Fibroblast of lung (primary cell): ENCODE data around the gene ALKBH2. TPM values are rescaled to one million over a fixed set of nuclear protein-coding genes. Genes with fewer than 3 reads are reported as not detected.
"Not testable (repeated sequence)": the region's sequence is repeated elsewhere in the genome, so short reads cannot be mapped to it uniquely, and the experiment has no call there.

Experiments used
- DNase-seq, 2 donors: peaks; one replicate each; pipeline versions ENCODE4 v3.0.0 to v3.0.0-alpha.2; 2010; ENCODE audit warnings: low read depth in 2 of 2
- H2AFZ ChIP-seq: 2 replicates; pipeline ENCODE4 v1.5.1; 2012; ENCODE audit warnings: low read length, control low read depth, inconsistent platforms
- H3K27ac ChIP-seq: 2 replicates; pipeline ENCODE4 v1.5.1; 2011; ENCODE audit warnings: low read length, control low read depth; ENCODE audit not compliant: insufficient read depth
- H3K27me3 ChIP-seq: 2 replicates; pipeline ENCODE4 v1.5.1; 2011; ENCODE audit warnings: mild to moderate bottlenecking, low read length; ENCODE audit not compliant: control insufficient read depth, insufficient read depth
- H3K36me3 ChIP-seq: 2 replicates; pipeline ENCODE4 v1.5.1; 2011; ENCODE audit warnings: low read length; ENCODE audit not compliant: control insufficient read depth, insufficient read depth
- H3K4me1 ChIP-seq: 2 replicates; pipeline ENCODE4 v1.5.1; 2011; ENCODE audit warnings: low read length; ENCODE audit not compliant: control insufficient read depth, insufficient read depth; ENCODE audit errors: extremely low read depth
- H3K4me2 ChIP-seq: 2 replicates; pipeline ENCODE4 v1.5.1; 2011; ENCODE audit warnings: low read length, control low read depth; ENCODE audit not compliant: insufficient read depth; ENCODE audit errors: extremely low read depth
- H3K4me3 ChIP-seq, 4 experiments: fragments of 200-600 bp in 1 of 4; sonication (generic) in 1 of 4; replicated peaks in 1 of 4; 2 replicates each; pipeline ENCODE4 v1.5.1; 2011 to 2016; ENCODE audit warnings: low read length in 4 of 4, low read depth in 3 of 4, mild to moderate bottlenecking in 3 of 4, control low read depth in 2 of 4, inconsistent platforms in 1 of 4, mixed read lengths in 1 of 4; ENCODE audit not compliant: insufficient read depth in 1 of 4; ENCODE audit errors: control extremely low read depth in 1 of 4
- H3K79me2 ChIP-seq: 2 replicates; pipeline ENCODE4 v1.5.1; 2012; ENCODE audit warnings: mild to moderate bottlenecking, low read length, inconsistent platforms; ENCODE audit not compliant: control insufficient read depth, insufficient read depth
- H3K9ac ChIP-seq: 2 replicates; pipeline ENCODE4 v1.5.1; 2011; ENCODE audit warnings: mild to moderate bottlenecking, low read length, control low read depth; ENCODE audit not compliant: insufficient read depth
- H3K9me3 ChIP-seq: 2 replicates; pipeline ENCODE4 v1.5.1; 2012; ENCODE audit warnings: low read depth, low read length; ENCODE audit not compliant: control insufficient read depth, insufficient read depth
- H4K20me1 ChIP-seq: 2 replicates; pipeline ENCODE4 v1.5.1; 2011; ENCODE audit warnings: low read length; ENCODE audit not compliant: control insufficient read depth, insufficient read depth; ENCODE audit errors: extremely low read depth
- EZH2 ChIP-seq: IDR thresholded peaks from 2 replicates; pipeline ENCODE4 v1.5.1; 2012; ENCODE audit warnings: low read length, control low read depth, mild to moderate bottlenecking; ENCODE audit errors: missing control alignments
- polyA plus RNA-seq, 2 donors: library from polyadenylated mRNA; depleted of rRNA in 1 of 2; stranded (reverse) in 1 of 2; unstranded in 1 of 2; fragments of >200 nt; gene quantifications; 2 replicates each; pipeline ENCODE4 v1.2.1, GENCODE V29; 2011 to 2012; ENCODE audit warnings: missing spikeins in 1 of 2
- total RNA-seq: library from RNA; depleted of rRNA; stranded (reverse); fragments of >200 nt; gene quantifications from 2 replicates; pipeline ENCODE4 v1.2.1, GENCODE V29; 2014
- TF ChIP-seq, protein P1 (sequence below), 2 donors: IDR thresholded peaks in 1 of 2; conservative IDR thresholded peaks in 1 of 2; 1 replicate in 1 of 2; 2 replicates in 1 of 2; pipeline ENCODE4 v1.5.1; 2011 to 2012; ENCODE audit warnings: low read length in 2 of 2, control low read depth in 1 of 2, inconsistent platforms in 1 of 2, low read depth in 1 of 2, mild to moderate bottlenecking in 1 of 2

Gene ALKBH2
- total and polyA plus RNA-seq, 2 donors (not counting 1 experiment from before 2014, with no cell fraction given): 15.1 to 20.8 TPM

DNA sequence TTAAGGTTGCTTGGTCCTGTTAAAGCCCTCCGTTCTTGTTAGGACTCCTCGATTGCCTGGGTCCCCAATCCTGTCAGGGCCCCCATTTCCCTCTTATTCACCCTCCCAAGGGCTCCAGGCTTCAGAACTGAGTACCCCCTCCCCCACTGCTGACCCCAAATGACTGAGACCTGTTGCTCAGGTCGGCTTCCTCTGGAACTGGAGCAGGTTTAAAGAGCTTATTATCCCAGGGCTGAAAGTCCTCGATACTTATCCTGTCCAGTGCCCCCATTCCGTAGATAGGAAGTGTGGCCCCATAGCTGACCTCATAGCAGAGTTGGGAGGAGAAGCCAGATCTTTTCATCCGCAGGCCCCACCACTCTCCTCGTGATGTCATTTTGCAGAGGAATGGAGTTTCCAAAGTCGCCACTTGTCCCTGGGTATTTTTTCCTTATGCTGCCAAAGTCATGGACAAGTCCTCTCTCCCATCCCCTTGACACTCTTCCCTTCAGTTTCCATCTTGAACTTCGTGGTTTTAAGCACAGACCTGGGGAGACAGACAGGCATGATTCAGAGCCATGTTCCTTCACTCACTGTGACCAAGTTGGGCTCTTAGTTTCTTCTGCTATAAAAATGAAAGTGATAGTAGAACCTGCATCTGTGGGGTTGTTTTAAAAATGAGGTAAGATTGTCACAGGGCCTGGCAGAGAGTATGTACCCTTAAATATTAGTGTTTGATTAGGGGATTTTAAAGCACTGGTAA is 39.7 kb downstream of the ALKBH2 start:
- no peaks in the 10 kb centered on the region for H3K9me3 ChIP-seq
- H3K36me3 ChIP-seq: no peaks in the 10 kb centered on the region
- H3K9ac ChIP-seq: peak overlapping the region; percentile 82
- H3K4me2 ChIP-seq: peak overlapping the region; percentile 86
- no peak overlapping the region for H3K27ac ChIP-seq
- no peaks in the 10 kb centered on the region for H3K27me3 ChIP-seq
- H3K4me1 ChIP-seq: no peaks in the 10 kb centered on the region
- H4K20me1 ChIP-seq: no peaks in the 10 kb centered on the region
- no peaks in the 10 kb centered on the region for H3K79me2 ChIP-seq
- H3K4me3 ChIP-seq: peak overlapping the region; percentile 89 to 98 (median 93)
- TF ChIP-seq, protein P1, sequence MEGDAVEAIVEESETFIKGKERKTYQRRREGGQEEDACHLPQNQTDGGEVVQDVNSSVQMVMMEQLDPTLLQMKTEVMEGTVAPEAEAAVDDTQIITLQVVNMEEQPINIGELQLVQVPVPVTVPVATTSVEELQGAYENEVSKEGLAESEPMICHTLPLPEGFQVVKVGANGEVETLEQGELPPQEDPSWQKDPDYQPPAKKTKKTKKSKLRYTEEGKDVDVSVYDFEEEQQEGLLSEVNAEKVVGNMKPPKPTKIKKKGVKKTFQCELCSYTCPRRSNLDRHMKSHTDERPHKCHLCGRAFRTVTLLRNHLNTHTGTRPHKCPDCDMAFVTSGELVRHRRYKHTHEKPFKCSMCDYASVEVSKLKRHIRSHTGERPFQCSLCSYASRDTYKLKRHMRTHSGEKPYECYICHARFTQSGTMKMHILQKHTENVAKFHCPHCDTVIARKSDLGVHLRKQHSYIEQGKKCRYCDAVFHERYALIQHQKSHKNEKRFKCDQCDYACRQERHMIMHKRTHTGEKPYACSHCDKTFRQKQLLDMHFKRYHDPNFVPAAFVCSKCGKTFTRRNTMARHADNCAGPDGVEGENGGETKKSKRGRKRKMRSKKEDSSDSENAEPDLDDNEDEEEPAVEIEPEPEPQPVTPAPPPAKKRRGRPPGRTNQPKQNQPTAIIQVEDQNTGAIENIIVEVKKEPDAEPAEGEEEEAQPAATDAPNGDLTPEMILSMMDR (conservative IDR thresholded peaks at IDR 0.05 in 1 of 2, IDR thresholded peaks at IDR 0.05 in 1 of 2; ENCODE audit: low read depth in 1 of 2, low read length in 2 of 2): no peak
- TF ChIP-seq EZH2: no peak
- H2AFZ ChIP-seq: peak overlapping the region; percentile 92
- DNase-seq: peak in 1 of 2 donors; percentile 1

DNA sequence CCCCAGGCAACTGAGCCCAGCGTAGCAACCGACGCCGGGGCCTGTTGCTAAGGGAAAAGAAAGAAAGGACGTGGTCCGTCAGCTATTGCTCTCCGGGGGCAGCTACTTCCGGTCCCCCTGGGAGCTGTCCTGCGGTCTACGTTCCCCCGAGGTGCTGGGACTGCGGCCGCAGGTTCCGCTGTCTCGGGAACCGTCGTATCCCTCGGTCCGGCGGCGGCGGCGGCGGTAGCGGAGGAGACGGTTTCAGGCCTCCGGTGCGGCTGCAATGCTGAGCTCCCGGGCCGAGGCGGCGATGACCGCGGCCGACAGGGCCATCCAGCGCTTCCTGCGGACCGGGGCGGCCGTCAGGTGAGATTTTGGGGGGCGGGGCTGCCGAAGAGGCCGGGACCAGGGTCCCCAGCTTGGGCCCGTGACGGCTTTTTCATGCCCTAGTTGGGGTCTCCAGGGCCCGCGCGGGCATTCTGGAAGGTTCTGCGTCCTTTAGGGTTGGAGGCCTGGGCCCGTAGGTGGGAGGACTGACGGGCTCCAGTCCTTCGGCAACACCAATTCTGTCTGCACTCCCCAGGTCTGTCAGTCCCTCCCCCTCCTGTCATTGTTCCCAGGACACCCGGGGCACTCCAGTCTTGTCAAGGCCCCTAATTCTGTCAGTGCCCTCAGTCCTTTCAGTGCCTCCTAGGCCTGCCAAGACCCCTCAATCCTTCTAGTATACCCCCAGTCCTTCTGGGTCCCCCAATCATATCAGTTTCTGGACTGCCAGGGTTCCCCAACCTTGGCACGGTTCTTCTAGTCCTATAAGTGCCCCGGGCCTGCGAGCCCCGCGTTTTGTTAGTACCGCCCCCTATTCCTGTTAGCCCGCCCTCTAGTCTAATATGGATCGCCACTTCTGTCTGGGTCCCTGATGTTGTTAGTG is 40.6 kb downstream of the ALKBH2 start, which contains the start of gene USP30:
Gene USP30 (plus strand): TSS at position 163 of the 910 bp plus-strand sequence. CDS start 103 bp downstream, at position 266.
- H3K27me3 ChIP-seq: no peaks in the 10 kb centered on the region
- H3K4me2 ChIP-seq: peak within 1 kb of the TSS; percentile 86
- peak within 1 kb of the TSS; percentile 70 for H3K27ac ChIP-seq
- H3K9ac ChIP-seq: peak within 1 kb of the TSS; percentile 82
- peak within 1 kb of the TSS; percentile 92 for H2AFZ ChIP-seq
- H3K4me1 ChIP-seq: no peaks in the 10 kb centered on the region
- peak; percentile 84 to 90 for DNase-seq
- H3K79me2 ChIP-seq: no peaks in the 10 kb centered on the region
- H3K9me3 ChIP-seq: no peaks in the 10 kb centered on the region
- H4K20me1 ChIP-seq: no peaks in the 10 kb centered on the region
- H3K4me3 ChIP-seq: peak within 1 kb of the TSS; percentile 89 to 98 (median 93)
- TF ChIP-seq, protein P1 (conservative IDR thresholded peaks at IDR 0.05 in 1 of 2, IDR thresholded peaks at IDR 0.05 in 1 of 2; ENCODE audit: low read depth in 1 of 2, low read length in 2 of 2): no peak
- no peaks in the 10 kb centered on the region for H3K36me3 ChIP-seq

DNA sequence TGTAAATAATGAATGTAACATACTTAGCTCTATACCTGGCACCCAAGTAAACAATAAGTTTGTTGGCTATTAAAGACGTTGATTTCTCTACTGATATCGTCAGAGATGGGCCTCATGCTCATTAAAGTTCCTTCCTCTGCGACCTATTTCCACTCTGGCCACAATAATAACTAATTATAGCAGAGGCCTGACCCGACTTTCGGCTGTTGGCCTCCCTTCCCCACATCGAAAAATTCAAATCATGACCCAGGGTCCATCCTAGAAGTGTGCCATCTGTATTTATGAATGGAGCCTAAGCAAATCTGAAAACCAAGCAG is 41.2 kb downstream of the ALKBH2 start:
- H3K9ac ChIP-seq: peak overlapping the region; percentile 82
- H3K4me3 ChIP-seq: peak overlapping the region; percentile 89 to 98 (median 93)
- no peak for DNase-seq
- no peaks in the 10 kb centered on the region for H4K20me1 ChIP-seq
- peak overlapping the region; percentile 70 for H3K27ac ChIP-seq
- peak overlapping the region; percentile 74 for H2AFZ ChIP-seq
- no peaks in the 10 kb centered on the region for H3K36me3 ChIP-seq
- no peaks in the 10 kb centered on the region for H3K9me3 ChIP-seq
- no peak for TF ChIP-seq EZH2
- TF ChIP-seq, protein P1 (conservative IDR thresholded peaks at IDR 0.05 in 1 of 2, IDR thresholded peaks at IDR 0.05 in 1 of 2; ENCODE audit: low read depth in 1 of 2, low read length in 2 of 2): no peak
- peak overlapping the region; percentile 59 for H3K4me2 ChIP-seq
- H3K27me3 ChIP-seq: no peaks in the 10 kb centered on the region
- no peaks in the 10 kb centered on the region for H3K79me2 ChIP-seq
- no peaks in the 10 kb centered on the region for H3K4me1 ChIP-seq

DNA sequence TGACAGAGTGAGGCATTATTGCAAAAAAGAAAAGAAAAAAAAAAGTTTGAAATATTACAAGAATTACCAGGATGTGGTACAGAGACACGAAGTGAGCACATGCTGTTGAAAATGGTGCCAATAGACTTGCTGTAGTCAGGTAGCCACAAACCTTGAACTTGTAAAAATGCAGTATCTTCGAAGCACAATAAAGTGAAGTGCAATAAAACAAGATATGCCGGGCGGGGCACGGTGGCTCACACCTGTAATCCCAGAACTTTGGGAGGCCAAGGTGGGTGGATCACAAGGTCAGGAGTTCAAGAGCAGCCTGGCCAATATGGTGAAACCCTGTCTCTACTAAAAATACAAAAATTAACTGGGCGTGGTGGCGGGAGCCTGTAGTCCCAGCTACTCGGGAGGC is 43.5 kb downstream of the ALKBH2 start:
- not testable (repeated sequence) for H3K4me2 ChIP-seq, H3K4me3 ChIP-seq, H3K27ac ChIP-seq, H2AFZ ChIP-seq, H4K20me1 ChIP-seq, H3K4me1 ChIP-seq, H3K9ac ChIP-seq, H3K36me3 ChIP-seq, H3K9me3 ChIP-seq, H3K27me3 ChIP-seq, H3K79me2 ChIP-seq, DNase-seq
